ENCODE results near the gene TMEM184B.
A peak's percentile ranks its signal among the peaks of the same experiment; 100 is the strongest.

TMEM184B gene

DNA sequence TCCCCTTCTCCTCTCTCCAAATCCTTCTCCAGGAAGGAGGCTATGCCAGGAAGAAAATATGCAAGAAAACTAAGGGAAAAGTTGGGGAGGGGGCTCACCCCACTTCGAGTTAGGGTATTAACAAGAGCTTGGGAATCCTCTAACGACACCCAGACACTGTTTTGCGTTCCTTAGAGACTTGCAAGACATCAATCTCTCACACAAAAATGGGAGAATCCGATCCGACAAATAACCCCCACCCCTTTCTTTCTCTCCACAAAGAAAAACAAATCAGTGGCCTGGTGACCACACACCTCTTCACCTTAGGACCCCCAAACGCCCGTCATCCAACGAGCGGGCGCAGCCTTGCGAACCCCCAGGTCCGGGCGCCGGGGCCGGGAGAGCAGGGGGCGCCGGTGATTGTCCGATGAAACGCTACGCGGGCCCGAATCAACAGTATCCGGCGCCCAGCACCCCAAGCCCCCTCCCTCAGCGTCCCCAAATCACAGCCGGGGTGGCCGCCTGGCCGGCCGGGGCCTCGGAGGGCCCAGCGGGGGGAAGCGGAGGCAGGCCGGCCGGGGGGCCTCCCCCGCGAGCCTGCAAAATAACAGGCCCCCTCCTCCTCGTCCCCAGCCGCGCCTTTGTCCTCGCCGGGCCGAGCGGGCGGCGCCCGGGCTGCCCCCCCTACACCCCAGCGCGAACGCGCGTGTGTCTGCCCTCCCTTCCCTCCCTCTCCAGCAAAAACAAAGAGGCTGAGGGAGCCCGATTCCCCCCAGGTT lies 43.7 kb upstream of the TMEM184B start:
- peak; percentile 85; the same call in 1 of the 2 replicates for TF ChIP-seq ZFX (IDR thresholded peaks at IDR 0.05)
- TF ChIP-seq CTCF (conservative IDR thresholded peaks at IDR 0.05) = no peak
- H3K27ac ChIP-seq = peak overlapping the region; percentile 95

DNA sequence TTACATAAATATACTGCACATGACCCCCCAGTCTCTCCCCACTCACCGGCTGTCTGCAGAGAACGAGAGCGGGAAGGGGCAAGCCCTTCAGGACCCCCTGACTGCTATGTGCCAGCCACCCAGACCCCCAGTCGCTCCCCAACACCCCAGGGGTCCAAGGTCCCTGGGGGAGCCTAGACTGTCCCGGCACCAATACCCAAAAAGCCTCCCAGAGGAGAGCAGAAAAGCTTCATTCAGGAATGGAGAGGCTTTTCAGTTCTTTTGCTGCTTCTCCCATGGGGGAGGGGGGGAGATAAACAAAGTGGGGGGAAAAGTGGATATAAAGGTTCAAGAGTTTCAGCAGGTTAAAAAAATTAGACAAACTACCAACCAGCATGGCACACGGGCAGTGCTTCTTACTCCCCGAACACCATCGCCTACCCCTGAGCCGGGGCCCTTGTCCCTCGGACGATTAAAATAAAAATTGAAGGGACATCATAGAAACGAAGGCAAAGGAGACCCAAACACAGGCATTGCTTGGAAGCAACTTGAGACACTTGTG lies 43.1 kb upstream of the TMEM184B start:
- H3K27ac ChIP-seq = peak overlapping the region; percentile 95
- TF ChIP-seq CTCF (conservative IDR thresholded peaks at IDR 0.05) = no peak
- TF ChIP-seq ZFX (IDR thresholded peaks at IDR 0.05) = no peak

DNA sequence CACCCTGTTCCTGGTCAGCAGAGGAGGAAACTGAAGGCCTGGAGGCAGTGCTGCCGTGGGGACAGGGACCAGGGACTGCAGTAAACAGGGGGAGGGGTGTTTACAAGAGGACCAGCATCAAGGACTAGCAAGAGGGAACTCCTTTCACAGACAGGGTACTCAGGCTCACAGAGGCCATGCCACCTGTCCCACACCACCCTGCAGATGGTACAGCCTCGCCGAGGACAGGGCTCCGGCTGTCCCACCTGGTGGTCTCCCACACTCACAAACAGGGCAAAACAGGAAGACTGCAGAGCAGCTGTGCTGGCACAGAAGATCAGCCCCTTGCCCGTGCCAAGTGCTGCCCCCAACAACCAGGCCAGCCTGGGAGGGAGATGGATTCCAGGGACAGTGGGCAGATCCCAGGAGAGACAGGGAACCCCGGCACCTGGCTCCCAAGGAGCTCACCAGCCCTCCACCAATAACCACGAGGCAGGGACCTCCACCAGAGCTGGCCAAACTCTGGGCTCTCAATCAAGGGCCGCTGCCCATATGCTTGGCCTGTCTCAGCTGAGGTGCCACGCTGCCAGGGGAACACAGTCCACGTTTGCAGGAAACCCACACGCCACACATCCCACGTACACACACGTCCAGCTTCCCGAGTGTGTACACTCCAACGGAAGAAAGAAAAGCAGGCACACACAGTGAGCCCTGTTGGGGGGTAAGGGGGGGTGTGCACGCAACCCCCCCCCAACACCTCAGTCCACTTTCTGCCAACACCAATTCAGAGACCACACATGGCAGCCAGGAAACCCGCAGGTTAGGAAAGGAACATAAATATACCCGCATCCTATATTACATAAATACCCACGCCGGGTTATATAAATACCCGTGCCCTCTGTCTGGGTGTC lies 42.4 kb upstream of the TMEM184B start:
- TF ChIP-seq CTCF (conservative IDR thresholded peaks at IDR 0.05) (no peak), ZFX (IDR thresholded peaks at IDR 0.05) (no peak)
- H3K27ac ChIP-seq = peak overlapping the region; percentile 95

DNA sequence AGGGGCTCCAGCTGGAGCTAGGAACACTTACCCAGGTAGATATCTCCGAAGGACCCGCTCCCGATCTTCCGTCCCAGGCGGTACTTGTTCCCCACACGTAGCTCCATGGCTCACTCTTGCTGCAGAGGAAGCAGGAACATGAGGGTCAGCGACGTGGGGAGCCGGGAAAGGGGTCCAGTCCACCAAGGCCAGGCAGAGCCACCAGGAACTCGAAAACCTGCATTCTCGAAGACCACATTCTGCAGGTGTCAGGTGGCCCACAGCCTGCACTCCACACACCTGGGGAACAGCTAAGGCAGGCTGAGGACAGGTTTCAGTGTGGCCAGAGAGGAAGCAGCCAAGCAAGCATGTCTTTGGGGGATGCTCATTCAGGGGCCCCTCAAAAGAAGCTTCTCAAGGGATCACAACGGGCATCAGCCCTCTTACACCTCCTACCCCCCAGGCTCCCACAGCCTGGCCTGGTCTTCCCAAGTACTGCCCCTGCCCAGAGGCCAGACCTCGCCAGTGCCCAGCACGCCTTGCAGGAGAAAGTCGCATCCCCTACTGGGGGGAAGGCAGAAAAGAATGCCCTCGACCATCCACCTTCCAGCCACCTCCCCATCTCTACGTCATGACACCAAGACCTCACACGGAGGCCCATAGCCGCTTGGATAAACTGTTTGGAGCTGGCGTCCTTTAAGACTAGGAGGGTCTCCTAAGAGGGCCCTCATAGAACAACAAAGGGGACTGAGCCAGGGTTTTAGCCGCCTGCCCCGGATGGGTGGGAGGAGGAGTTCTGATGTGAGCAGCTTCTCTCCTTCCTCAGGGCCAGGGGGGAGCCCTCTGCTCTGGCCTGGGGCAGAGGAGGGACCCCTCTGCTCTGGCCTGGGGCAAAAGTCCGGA lies 41.5 kb upstream of the TMEM184B start:
- TF ChIP-seq CTCF (conservative IDR thresholded peaks at IDR 0.05) (no peak), ZFX (IDR thresholded peaks at IDR 0.05) (no peak)
- H3K27ac ChIP-seq = peak overlapping the region; percentile 95

GRCh38 chr22:38313384-38313955 lies 40.7 kb upstream of the TMEM184B start:
- no peak overlapping the region; the same call in 1 of the 2 replicates for H3K27ac ChIP-seq
- TF ChIP-seq ZFX (IDR thresholded peaks at IDR 0.05) = no peak
- no peak for TF ChIP-seq CTCF (conservative IDR thresholded peaks at IDR 0.05)

DNA sequence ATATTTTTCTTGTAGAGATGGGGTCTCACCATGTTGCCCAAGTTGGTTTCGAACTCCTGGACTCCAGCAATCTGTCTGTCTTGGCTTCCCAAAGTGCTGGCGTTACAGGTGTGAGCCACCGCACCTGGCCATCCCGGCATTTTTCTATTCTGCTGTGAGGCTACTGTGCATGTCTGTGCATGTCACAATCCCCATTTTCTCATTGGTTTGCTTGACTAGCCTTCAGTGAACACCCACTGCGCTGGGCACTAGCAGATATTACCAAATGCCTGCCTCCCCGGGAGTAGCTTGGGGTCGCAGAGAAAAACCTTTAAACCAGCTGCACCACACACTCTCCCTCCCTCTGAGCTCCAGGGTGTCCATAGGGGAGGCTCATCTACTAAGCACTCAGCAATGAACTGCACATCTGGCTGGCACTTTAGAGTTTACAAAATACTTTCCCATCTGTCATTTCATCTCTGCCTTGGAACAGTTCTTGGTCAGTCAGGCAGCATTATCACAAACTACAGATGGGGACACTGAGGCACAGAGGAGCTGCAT lies 39.5 kb upstream of the TMEM184B start:
- TF ChIP-seq ZFX (IDR thresholded peaks at IDR 0.05) (no peak), CTCF (conservative IDR thresholded peaks at IDR 0.05) (no peak)
- H3K27ac ChIP-seq = no peak overlapping the region
